SIG-M5 treated with dmso at 0.1 percent for 504 hours (cell line): ENCODE measurements around the gene ELMOD3.

ENCODE experiments used
- DNase-seq: peaks from one replicate; lab custom pipeline; 2025; ENCODE audit not compliant: unreplicated experiment; lab: John Stamatoyannopoulos, UW

Gene ELMOD3

GRCh38 chr2:85422072-85422457 is 67.5 kb downstream of the ELMOD3 start:
- no peak for DNase-seq

GRCh38 chr2:85423525-85423924 is 69.0 kb downstream of the ELMOD3 start:
- no peak for DNase-seq

GRCh38 chr2:85425588-85425987 is 71.0 kb downstream of the ELMOD3 start:
- no peak for DNase-seq

GRCh38 chr2:85427300-85427835 is 72.8 kb downstream of the ELMOD3 start:
- DNase-seq = no peak

- DNase-seq = peak; percentile 88
These were observed 73.8 kb downstream of the ELMOD3 start for GRCh38 chr2:85428343-85428881.

GRCh38 chr2:85429213-85429923 is 74.8 kb downstream of the ELMOD3 start:
- no peak for DNase-seq

GRCh38 chr2:85429924-85430289 is 75.3 kb downstream of the ELMOD3 start:
- DNase-seq = no peak

GRCh38 chr2:85430752-85431569 is 76.4 kb downstream of the ELMOD3 start:
- no peak for DNase-seq

- DNase-seq = no peak
These were observed 77.1 kb downstream of the ELMOD3 start for GRCh38 chr2:85431570-85432205.

- DNase-seq = no peak
These were observed 79.0 kb downstream of the ELMOD3 start for GRCh38 chr2:85433511-85434089.

GRCh38 chr2:85434696-85435095 is 80.1 kb downstream of the ELMOD3 start:
- no peak for DNase-seq

- DNase-seq = no peak
These were observed 80.8 kb downstream of the ELMOD3 start for GRCh38 chr2:85435220-85435958.

- DNase-seq = no peak
These were observed 81.6 kb downstream of the ELMOD3 start for GRCh38 chr2:85435981-85436835.

- DNase-seq = no peak
These were observed 82.4 kb downstream of the ELMOD3 start for GRCh38 chr2:85436836-85437487.

- DNase-seq = no peak
These were observed 83.1 kb downstream of the ELMOD3 start for GRCh38 chr2:85437488-85438200.

- DNase-seq = no peak
These were observed 83.8 kb downstream of the ELMOD3 start for GRCh38 chr2:85438201-85439024.

GRCh38 chr2:85439025-85439472 is 84.5 kb downstream of the ELMOD3 start:
- DNase-seq = no peak
